AG04450 (cell line): ENCODE data around the gene IFT122. TPM values are rescaled to one million over a fixed set of nuclear protein-coding genes. Genes with fewer than 3 reads are reported as not detected.

Source experiments
- CTCF ChIA-PET: fragments of 300-600, 350-600 bp; formaldehyde crosslinking; extraction: SDS; loops from one replicate; lab custom pipeline; 2022; ENCODE audit warnings: antibody characterized with exemption, inconsistent platforms; lab: Charles Lee
- POLR2A ChIA-PET: fragments of 350-600 bp; formaldehyde crosslinking; extraction: SDS; loops from one replicate; lab custom pipeline; 2021; ENCODE audit warnings: antibody characterized with exemption, inconsistent platforms; lab: Yijun Ruan, JAX
- DNase-seq: peaks from one replicate; pipeline ENCODE4 v3.0.0-alpha.2; 2011; ENCODE audit warnings: low read depth, low spot score
- H3K27ac ChIP-seq: one replicate; pipeline ENCODE4 v1.5.1; 2012; ENCODE audit warnings: low read depth, low read length, control low read depth
- H3K27me3 ChIP-seq: one replicate; pipeline ENCODE4 v1.6.0; 2012; ENCODE audit warnings: low read length; ENCODE audit not compliant: control insufficient read depth, insufficient read depth
- H3K4me3 ChIP-seq: 2 replicates; pipeline ENCODE4 v1.5.1; 2011; ENCODE audit warnings: mild to moderate bottlenecking, low read depth, low read length, control low read depth
- H3K9me3 ChIP-seq: 2 replicates; pipeline ENCODE4 v1.5.1; 2012; ENCODE audit warnings: low read length; ENCODE audit not compliant: control insufficient read depth, insufficient read depth
- CTCF ChIP-seq: IDR thresholded peaks from 2 replicates; pipeline ENCODE4 v1.5.1; 2011; ENCODE audit warnings: low read depth, low read length, control low read depth, inconsistent platforms
- polyA plus RNA-seq: library from polyadenylated mRNA; depleted of rRNA; stranded (reverse); fragments of >200 nt; gene quantifications from 2 replicates; pipeline ENCODE4 v1.2.3, GENCODE V29; 2011

The IFT122 gene
- polyA plus RNA-seq, 1 experiment = 14.3 TPM

- TF ChIP-seq CTCF = no peak
- POLR2A ChIA-PET = no interaction called here
- CTCF ChIA-PET = interaction anchor here (0.9 kb wide), 2 partner anchors 19 to 359 kb away, joined by 4 read pairs; no protein-coding TSS in a partner anchor
Measured at GRCh38 chr3:129470861-129471260, 30.8 kb downstream of the IFT122 start.

GRCh38 chr3:129473067-129473768 is 33.2 kb downstream of the IFT122 start:
- H3K27ac ChIP-seq = no peak overlapping the region
- CTCF ChIA-PET = interaction anchor here (1.7 kb wide), 1 partner anchor 90 kb away, joined by 5 read pairs; no protein-coding TSS in a partner anchor
- no peaks in the 10 kb centered on the region for H3K9me3 ChIP-seq
- no peaks in the 10 kb centered on the region for H3K27me3 ChIP-seq
- POLR2A ChIA-PET = no interaction called here
- no peak for DNase-seq
- no peak overlapping the region for H3K4me3 ChIP-seq
- TF ChIP-seq CTCF = no peak

More at GRCh38 chr3:129470861-129471260, 30.8 kb downstream of the IFT122 start:
- H3K27me3 ChIP-seq = no peaks in the 10 kb centered on the region
- DNase-seq = no peak
- H3K9me3 ChIP-seq = no peaks in the 10 kb centered on the region
- no peak overlapping the region for H3K4me3 ChIP-seq
- no peak overlapping the region for H3K27ac ChIP-seq

DNA sequence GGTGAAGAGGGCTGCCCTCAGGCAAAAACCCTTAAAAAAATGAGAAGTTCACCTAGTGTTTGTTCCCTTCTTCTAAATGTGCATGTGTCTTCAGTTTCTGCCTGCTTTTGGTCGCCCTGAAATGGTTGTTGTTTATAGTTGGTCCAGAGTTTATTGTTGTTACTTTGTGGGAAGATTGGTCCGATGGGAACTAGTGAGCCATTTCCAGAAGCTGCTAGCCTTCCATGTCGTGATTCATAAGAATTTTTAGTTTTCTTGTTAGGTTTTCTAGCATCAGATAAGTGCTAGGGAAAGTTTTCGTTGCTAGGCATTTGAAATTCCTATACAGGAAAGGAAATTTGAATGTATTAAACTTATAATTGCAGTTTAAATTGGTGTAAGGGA is 33.7 kb downstream of the IFT122 start:
- H3K27ac ChIP-seq = no peak overlapping the region
- no peak overlapping the region for H3K4me3 ChIP-seq
- H3K27me3 ChIP-seq = no peaks in the 10 kb centered on the region
- no peak for TF ChIP-seq CTCF
- no peaks in the 10 kb centered on the region for H3K9me3 ChIP-seq
- ChIA-PET CTCF (interaction anchor here (1.7 kb wide), 1 partner anchor 91 kb away, joined by 5 read pairs; no protein-coding TSS in a partner anchor), POLR2A (no interaction called here)
- no peak for DNase-seq

DNA sequence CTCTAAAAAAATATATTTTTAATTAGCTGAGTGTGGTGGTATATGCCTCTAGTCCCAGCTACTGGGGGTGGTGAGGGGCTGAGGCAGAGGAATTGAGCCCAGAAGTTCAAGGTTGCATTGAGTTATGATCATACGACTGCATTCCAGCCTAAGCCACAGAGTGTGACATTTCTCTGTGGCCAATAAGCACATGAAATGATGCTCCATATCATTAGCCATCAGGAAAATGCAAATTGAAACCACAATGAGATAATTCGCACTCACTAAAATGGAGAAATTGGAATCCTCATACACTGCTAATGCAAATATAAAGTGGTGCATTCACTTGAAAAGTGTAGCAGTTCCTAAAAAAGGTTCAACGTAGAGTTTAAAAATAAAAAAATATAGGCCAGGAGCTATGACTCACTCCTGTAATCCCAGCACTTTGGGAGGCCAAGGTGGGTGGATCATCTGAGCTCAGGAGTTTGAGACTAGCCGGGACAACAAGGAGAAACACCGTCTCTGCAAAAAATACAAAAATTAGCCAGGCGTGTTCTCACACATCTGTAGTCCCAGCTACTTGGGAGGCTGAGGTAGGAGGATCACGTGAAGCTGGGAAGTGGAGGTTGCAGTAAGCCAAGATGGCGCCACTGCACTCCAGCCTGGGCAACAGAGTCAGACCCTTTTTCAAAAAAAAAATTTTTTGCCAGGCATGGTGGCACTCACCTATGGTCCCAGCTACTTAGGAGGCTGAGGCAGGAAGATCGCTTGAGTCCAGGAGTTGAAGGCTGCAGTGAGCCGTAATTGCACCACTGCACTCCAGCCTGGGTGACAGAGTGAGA is 35.2 kb downstream of the IFT122 start:
- Histone ChIP-seq H3K9me3 (no peaks in the 10 kb centered on the region), H3K27ac (no peak overlapping the region), H3K27me3 (no peaks in the 10 kb centered on the region), H3K4me3 (no peak overlapping the region)
- no peak for DNase-seq
- CTCF ChIA-PET = interaction anchor here (0.6 to 2.1 kb wide), 3 partner anchors 15 to 159 kb away, joined by 3 to 8 read pairs (median 7); a partner anchor contains a TSS
- no peak for TF ChIP-seq CTCF
- POLR2A ChIA-PET = interaction anchor here (0.6 to 1.4 kb wide), 3 partner anchors 11 to 467 kb away, joined by 3 to 8 read pairs (median 5); no protein-coding TSS in a partner anchor
